GM12878 (cell line): Measurements from ENCODE around the gene COPZ2. TPM values are rescaled to one million over a fixed set of nuclear protein-coding genes. Genes with fewer than 3 reads are reported as not detected.

ENCODE experiments used
- ATF7 ChIP-seq: fragments of 450-650 bp; IDR thresholded peaks from 2 replicates; pipeline ENCODE4 v1.6.1; 2016; ENCODE audit warnings: low read depth, mild to moderate bottlenecking
- BRCA1 ChIP-seq: IDR thresholded peaks from 2 replicates; pipeline ENCODE4 v1.6.1; 2011; ENCODE audit warnings: low read depth, low read length, improper control_type of control experiment
- CBX5 ChIP-seq: sonication (generic); IDR thresholded peaks from 2 replicates; pipeline ENCODE4 v1.6.1; 2016; ENCODE audit warnings: low read depth, moderate library complexity, mild to moderate bottlenecking, inconsistent platforms
- EZH2 ChIP-seq: IDR thresholded peaks from 2 replicates; pipeline ENCODE4 v1.6.1; 2012; ENCODE audit warnings: low read depth, mild to moderate bottlenecking, control low read depth, inconsistent platforms, low read length, borderline replicate concordance; ENCODE audit not compliant: control insufficient read depth
- IKZF1 ChIP-seq: fragments of 450-650 bp; conservative IDR thresholded peaks from 2 replicates; pipeline ENCODE4 v1.6.1; 2017; ENCODE audit warnings: antibody characterized with exemption, mild to moderate bottlenecking
- MYB ChIP-seq: fragments of 150-350 bp; IDR thresholded peaks from 2 replicates; pipeline ENCODE4 v1.6.1; 2014; ENCODE audit warnings: mild to moderate bottlenecking, low read depth, low read length, borderline replicate concordance
- NBN ChIP-seq: fragments of 450-650 bp; IDR thresholded peaks from 2 replicates; pipeline ENCODE4 v1.6.1; 2016
- NFIC ChIP-seq: IDR thresholded peaks from 2 replicates; pipeline ENCODE4 v1.6.1; 2012; ENCODE audit warnings: low read depth, mild to moderate bottlenecking, inconsistent platforms, low read length, moderate library complexity
- NFYB ChIP-seq: IDR thresholded peaks from 2 replicates; pipeline ENCODE4 v1.6.1; 2011; ENCODE audit warnings: low read depth, mild to moderate bottlenecking, low read length, improper control_type of control experiment, moderate library complexity; ENCODE audit not compliant: insufficient read depth
- NR2F1 ChIP-seq: fragments of 450-650 bp; conservative IDR thresholded peaks from 2 replicates; pipeline ENCODE4 v1.6.1; 2017; ENCODE audit warnings: mild to moderate bottlenecking
- POLR2AphosphoS5 ChIP-seq: IDR thresholded peaks from 2 replicates; pipeline ENCODE4 v1.6.1; 2011; ENCODE audit warnings: mild to moderate bottlenecking, low read length, inconsistent platforms
- SP1 ChIP-seq: IDR thresholded peaks from one replicate; pipeline ENCODE4 v1.6.1; 2011; ENCODE audit warnings: low read depth, low read length
- STAT3 ChIP-seq: IDR thresholded peaks from 2 replicates; pipeline ENCODE4 v1.6.1; 2011; ENCODE audit warnings: low read depth, low read length, improper control_type of control experiment
- ZBED1 ChIP-seq: IDR thresholded peaks from 2 replicates; pipeline ENCODE4 v1.6.1; 2016; ENCODE audit warnings: borderline replicate concordance
- ZNF217 ChIP-seq: fragments of 450-650 bp; IDR thresholded peaks from 2 replicates; pipeline ENCODE4 v1.6.1; 2017; ENCODE audit warnings: antibody characterized with exemption, mild to moderate bottlenecking
- polyA plus RNA-seq, 11 experiments: library from polyadenylated mRNA; depleted of rRNA in 4 of 11; unstranded in 6 of 11; stranded (reverse) in 5 of 11; fragments of >200 nt; fragmentation: Nextera tagmentation in 4 of 11; fragmentation: Illumina TruSeq in 1 of 11; extraction: Ambion mirVana in 4 of 11; extraction: Trizol in 1 of 11; gene quantifications; 1 replicate in 1 of 11; 2 replicates in 10 of 11; pipeline versions ENCODE4 v1.2.1 to v1.2.3, GENCODE V29; 2011 to 2016; ENCODE audit warnings: inconsistent platforms in 2 of 11, missing spikeins in 2 of 11, low read depth in 1 of 11
- total RNA-seq, 4 experiments: library from RNA; depleted of rRNA in 3 of 4; stranded (reverse); fragments of >200 nt in 3 of 4; fragmentation: Illumina TruSeq in 1 of 4; extraction: Trizol in 1 of 4; gene quantifications; 2 replicates each; pipeline versions ENCODE4 v1.2.1 to v1.2.3, GENCODE V29; 2013 to 2021
- TF ChIP-seq, protein P1 (sequence below): fragments of 450-650 bp; formaldehyde crosslinking; IDR thresholded peaks from 2 replicates; pipeline ENCODE4 v1.5.0; 2022; ENCODE audit warnings: mild to moderate bottlenecking, missing genetic modification characterization
- TF ChIP-seq, protein P2 (sequence below): fragments of 450-650 bp; IDR thresholded peaks from 2 replicates; pipeline ENCODE4 v1.6.1; 2017; ENCODE audit warnings: borderline replicate concordance
- TF ChIP-seq, protein P3 (sequence below): fragments of 450-650 bp; conservative IDR thresholded peaks from 2 replicates; pipeline ENCODE4 v1.6.1; 2017; ENCODE audit warnings: mild to moderate bottlenecking, moderate library complexity
- TF ChIP-seq, protein P4 (sequence below): fragments of 450-650 bp; IDR thresholded peaks from 2 replicates; pipeline ENCODE4 v1.6.1; 2018; ENCODE audit warnings: borderline replicate concordance, mild to moderate bottlenecking; ENCODE audit not compliant: partially characterized antibody

COPZ2 gene
- total and polyA plus RNA-seq, 10 of the 15 experiments (the other 5 are each of a cell fraction or from before 2014, with no cell fraction given), result 0.20 to 4.3 (median 2.6) TPM

DNA sequence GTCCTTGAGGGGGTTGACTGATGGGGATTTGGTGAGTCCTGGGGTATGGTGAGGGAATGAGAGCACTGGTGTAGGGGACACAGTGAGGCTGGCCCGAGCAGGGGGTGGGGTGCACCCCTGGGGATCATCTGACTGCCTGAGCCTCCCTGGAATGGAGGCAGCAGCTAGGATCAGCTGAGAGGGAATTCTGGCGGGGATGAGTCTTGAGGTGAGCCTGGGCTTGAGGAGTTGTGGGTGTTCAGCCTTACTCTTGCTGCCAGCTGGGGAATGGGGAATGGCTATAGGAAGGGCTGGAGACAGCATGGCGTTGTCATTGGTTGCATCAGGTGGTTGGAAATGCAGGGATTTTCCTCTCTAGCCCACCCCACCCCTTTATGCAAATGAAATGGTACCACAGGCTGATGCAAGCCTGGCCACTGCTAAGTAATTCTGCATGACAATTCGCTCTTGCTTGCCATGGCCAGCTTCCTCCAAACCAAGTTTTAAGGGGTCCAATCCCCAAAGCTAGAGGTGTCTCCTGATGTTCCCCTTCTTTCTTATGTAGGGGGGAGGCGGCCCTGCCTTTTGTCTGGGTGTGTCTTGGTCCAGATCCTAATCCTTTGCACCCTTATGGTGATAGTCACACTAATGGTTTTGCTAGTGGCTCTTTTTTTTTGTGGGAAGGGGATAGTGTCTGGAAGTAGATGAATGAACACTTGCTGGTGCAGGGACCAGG, 18.1 kb upstream of the COPZ2 start (continued):
- TF ChIP-seq, protein P1, sequence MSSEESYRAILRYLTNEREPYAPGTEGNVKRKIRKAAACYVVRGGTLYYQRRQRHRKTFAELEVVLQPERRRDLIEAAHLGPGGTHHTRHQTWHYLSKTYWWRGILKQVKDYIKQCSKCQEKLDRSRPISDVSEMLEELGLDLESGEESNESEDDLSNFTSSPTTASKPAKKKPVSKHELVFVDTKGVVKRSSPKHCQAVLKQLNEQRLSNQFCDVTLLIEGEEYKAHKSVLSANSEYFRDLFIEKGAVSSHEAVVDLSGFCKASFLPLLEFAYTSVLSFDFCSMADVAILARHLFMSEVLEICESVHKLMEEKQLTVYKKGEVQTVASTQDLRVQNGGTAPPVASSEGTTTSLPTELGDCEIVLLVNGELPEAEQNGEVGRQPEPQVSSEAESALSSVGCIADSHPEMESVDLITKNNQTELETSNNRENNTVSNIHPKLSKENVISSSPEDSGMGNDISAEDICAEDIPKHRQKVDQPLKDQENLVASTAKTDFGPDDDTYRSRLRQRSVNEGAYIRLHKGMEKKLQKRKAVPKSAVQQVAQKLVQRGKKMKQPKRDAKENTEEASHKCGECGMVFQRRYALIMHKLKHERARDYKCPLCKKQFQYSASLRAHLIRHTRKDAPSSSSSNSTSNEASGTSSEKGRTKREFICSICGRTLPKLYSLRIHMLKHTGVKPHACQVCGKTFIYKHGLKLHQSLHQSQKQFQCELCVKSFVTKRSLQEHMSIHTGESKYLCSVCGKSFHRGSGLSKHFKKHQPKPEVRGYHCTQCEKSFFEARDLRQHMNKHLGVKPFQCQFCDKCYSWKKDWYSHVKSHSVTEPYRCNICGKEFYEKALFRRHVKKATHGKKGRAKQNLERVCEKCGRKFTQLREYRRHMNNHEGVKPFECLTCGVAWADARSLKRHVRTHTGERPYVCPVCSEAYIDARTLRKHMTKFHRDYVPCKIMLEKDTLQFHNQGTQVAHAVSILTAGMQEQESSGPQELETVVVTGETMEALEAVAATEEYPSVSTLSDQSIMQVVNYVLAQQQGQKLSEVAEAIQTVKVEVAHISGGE (CRISPR knock-in tag), result no peak
- TF ChIP-seq POLR2AphosphoS5 (peak; percentile 34; the same call in 1 of the 2 replicates), SP1 (peak; percentile 9), MYB (no peak), NFIC (no peak), BRCA1 (no peak), ZBED1 (no peak), IKZF1 (peak; percentile 69; the same call in 1 of the 2 replicates), ATF7 (peak; percentile 46; the same call in 1 of the 2 replicates), STAT3 (no peak), NBN (no peak), CBX5 (no peak), NFYB (peak; percentile 76), NR2F1 (no peak), EZH2 (no peak), ZNF217 (no peak)
- TF ChIP-seq, protein P2, sequence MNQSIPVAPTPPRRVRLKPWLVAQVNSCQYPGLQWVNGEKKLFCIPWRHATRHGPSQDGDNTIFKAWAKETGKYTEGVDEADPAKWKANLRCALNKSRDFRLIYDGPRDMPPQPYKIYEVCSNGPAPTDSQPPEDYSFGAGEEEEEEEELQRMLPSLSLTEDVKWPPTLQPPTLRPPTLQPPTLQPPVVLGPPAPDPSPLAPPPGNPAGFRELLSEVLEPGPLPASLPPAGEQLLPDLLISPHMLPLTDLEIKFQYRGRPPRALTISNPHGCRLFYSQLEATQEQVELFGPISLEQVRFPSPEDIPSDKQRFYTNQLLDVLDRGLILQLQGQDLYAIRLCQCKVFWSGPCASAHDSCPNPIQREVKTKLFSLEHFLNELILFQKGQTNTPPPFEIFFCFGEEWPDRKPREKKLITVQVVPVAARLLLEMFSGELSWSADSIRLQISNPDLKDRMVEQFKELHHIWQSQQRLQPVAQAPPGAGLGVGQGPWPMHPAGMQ, result no peak
- TF ChIP-seq, protein P3, sequence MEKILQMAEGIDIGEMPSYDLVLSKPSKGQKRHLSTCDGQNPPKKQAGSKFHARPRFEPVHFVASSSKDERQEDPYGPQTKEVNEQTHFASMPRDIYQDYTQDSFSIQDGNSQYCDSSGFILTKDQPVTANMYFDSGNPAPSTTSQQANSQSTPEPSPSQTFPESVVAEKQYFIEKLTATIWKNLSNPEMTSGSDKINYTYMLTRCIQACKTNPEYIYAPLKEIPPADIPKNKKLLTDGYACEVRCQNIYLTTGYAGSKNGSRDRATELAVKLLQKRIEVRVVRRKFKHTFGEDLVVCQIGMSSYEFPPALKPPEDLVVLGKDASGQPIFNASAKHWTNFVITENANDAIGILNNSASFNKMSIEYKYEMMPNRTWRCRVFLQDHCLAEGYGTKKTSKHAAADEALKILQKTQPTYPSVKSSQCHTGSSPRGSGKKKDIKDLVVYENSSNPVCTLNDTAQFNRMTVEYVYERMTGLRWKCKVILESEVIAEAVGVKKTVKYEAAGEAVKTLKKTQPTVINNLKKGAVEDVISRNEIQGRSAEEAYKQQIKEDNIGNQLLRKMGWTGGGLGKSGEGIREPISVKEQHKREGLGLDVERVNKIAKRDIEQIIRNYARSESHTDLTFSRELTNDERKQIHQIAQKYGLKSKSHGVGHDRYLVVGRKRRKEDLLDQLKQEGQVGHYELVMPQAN, result no peak
- TF ChIP-seq, protein P4, sequence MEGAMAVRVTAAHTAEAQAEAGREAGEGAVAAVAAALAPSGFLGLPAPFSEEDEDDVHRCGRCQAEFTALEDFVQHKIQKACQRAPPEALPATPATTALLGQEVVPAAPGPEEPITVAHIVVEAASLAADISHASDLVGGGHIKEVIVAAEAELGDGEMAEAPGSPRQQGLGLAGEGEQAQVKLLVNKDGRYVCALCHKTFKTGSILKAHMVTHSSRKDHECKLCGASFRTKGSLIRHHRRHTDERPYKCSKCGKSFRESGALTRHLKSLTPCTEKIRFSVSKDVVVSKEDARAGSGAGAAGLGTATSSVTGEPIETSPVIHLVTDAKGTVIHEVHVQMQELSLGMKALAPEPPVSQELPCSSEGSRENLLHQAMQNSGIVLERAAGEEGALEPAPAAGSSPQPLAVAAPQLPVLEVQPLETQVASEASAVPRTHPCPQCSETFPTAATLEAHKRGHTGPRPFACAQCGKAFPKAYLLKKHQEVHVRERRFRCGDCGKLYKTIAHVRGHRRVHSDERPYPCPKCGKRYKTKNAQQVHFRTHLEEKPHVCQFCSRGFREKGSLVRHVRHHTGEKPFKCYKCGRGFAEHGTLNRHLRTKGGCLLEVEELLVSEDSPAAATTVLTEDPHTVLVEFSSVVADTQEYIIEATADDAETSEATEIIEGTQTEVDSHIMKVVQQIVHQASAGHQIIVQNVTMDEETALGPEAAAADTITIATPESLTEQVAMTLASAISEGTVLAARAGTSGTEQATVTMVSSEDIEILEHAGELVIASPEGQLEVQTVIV, result no peak
